ENCODE data around the gene COX4I1. TPM values are rescaled to one million over a fixed set of nuclear protein-coding genes. Genes with fewer than 3 reads are reported as not detected.

Gene COX4I1
- total RNA-seq, 1 experiment from 2014 or later = 429 TPM

DNA sequence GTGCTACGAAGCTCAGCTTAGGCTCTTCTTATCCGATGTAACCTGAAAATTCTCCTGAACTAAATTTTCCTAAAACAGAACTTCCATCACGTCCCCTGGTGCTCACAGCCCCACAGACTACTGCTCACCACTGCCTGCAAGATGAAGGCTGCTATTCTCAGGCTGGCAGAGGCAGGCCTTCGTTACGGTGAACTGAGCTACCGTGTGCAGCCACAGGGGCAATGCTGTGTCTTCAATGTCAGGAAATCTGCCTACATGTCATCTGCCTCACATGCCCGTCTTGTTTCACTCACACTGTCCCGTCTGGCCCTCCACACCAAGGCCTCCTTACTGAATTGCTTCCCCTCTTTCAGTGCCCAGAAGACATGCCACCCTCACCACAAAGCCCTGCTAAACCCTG is 16.1 kb upstream of the COX4I1 start:
- POLR2A ChIA-PET = no interaction called here
- CTCF ChIA-PET = no interaction called here
- H3K4me1 ChIP-seq (ENCODE audit: control insufficient read depth, insufficient read depth, low read length) = no peaks in the 10 kb centered on the region
- in situ Hi-C loops (cut with HindIII; ENCODE audit: low pct_unique_long_range_greater_than_20kb, low sequenced_read_pairs) (no loop called here), intact Hi-C loops (cut with micrococcal nuclease; ENCODE audit: unreplicated experiment) (no loop called here)
- H3K27me3 ChIP-seq (ENCODE audit: control insufficient read depth, insufficient read depth, low read length) = no peaks in the 10 kb centered on the region
- H3K27ac ChIP-seq (ENCODE audit: low read length) = no peak overlapping the region
- no peak overlapping the region for H3K4me3 ChIP-seq (ENCODE audit: low read depth in 2 of 2, low read length in 2 of 2)
- H3K9me3 ChIP-seq (ENCODE audit: control insufficient read depth, insufficient read depth, low read depth, low read length) = no peaks in the 10 kb centered on the region
- TF ChIP-seq TCF7L2 (IDR thresholded peaks at IDR 0.05; ENCODE audit: low read depth, low read length) = no peak
- TF ChIP-seq SIN3A (IDR thresholded peaks at IDR 0.05; ENCODE audit: borderline replicate concordance, insufficient read depth, low read depth, low read length) = no peak
- TF ChIP-seq POLR2AphosphoS5 (IDR thresholded peaks at IDR 0.05; ENCODE audit: low read depth, low read length) = no peak
- TF ChIP-seq, protein P1, sequence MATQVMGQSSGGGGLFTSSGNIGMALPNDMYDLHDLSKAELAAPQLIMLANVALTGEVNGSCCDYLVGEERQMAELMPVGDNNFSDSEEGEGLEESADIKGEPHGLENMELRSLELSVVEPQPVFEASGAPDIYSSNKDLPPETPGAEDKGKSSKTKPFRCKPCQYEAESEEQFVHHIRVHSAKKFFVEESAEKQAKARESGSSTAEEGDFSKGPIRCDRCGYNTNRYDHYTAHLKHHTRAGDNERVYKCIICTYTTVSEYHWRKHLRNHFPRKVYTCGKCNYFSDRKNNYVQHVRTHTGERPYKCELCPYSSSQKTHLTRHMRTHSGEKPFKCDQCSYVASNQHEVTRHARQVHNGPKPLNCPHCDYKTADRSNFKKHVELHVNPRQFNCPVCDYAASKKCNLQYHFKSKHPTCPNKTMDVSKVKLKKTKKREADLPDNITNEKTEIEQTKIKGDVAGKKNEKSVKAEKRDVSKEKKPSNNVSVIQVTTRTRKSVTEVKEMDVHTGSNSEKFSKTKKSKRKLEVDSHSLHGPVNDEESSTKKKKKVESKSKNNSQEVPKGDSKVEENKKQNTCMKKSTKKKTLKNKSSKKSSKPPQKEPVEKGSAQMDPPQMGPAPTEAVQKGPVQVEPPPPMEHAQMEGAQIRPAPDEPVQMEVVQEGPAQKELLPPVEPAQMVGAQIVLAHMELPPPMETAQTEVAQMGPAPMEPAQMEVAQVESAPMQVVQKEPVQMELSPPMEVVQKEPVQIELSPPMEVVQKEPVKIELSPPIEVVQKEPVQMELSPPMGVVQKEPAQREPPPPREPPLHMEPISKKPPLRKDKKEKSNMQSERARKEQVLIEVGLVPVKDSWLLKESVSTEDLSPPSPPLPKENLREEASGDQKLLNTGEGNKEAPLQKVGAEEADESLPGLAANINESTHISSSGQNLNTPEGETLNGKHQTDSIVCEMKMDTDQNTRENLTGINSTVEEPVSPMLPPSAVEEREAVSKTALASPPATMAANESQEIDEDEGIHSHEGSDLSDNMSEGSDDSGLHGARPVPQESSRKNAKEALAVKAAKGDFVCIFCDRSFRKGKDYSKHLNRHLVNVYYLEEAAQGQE (IDR thresholded peaks at IDR 0.05; ENCODE audit: insufficient read depth in 1 of 2, low read depth in 2 of 2, low read length in 1 of 2) = no peak
- TF ChIP-seq, protein P2, sequence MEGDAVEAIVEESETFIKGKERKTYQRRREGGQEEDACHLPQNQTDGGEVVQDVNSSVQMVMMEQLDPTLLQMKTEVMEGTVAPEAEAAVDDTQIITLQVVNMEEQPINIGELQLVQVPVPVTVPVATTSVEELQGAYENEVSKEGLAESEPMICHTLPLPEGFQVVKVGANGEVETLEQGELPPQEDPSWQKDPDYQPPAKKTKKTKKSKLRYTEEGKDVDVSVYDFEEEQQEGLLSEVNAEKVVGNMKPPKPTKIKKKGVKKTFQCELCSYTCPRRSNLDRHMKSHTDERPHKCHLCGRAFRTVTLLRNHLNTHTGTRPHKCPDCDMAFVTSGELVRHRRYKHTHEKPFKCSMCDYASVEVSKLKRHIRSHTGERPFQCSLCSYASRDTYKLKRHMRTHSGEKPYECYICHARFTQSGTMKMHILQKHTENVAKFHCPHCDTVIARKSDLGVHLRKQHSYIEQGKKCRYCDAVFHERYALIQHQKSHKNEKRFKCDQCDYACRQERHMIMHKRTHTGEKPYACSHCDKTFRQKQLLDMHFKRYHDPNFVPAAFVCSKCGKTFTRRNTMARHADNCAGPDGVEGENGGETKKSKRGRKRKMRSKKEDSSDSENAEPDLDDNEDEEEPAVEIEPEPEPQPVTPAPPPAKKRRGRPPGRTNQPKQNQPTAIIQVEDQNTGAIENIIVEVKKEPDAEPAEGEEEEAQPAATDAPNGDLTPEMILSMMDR (IDR thresholded peaks at IDR 0.05) = no peak
- BruUV-seq (replicated peaks) = no TSS peak
- peaks cover 3% of the 10 kb centered on the region; the same call in 1 of the 2 replicates for H3K36me3 ChIP-seq (ENCODE audit: control insufficient read depth, insufficient read depth, low read length)
- no peak for ATAC-seq
- DNase-seq (ENCODE audit: low read depth, low spot score) = no peak

DNA sequence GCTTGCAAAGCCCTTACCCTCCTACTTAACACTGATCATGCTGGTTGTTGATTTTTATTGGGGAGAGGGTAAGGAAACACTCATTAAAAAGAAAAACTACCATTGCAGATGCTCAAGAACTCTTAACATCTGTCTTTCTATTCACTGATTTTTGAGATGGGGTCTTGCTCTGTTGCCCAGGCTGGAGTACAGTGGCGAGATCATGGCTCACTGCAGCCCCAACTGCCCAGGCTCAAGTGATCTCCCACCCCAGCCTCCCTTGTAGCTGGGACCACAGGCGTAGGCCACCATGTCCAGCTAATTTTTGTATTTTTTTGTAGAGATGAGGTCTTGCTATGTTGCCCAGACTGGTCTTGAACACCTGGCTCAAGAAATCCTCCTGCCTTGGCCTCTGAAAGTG is 14.7 kb upstream of the COX4I1 start:
- ChIA-PET POLR2A (no interaction called here), CTCF (no interaction called here)

More for the DNA sequence above, 14.7 kb upstream of the COX4I1 start:
- Histone ChIP-seq H3K9me3 (ENCODE audit: control insufficient read depth, insufficient read depth, low read depth, low read length) (no peaks in the 10 kb centered on the region), H3K36me3 (ENCODE audit: control insufficient read depth, insufficient read depth, low read length) (no peaks in the 10 kb centered on the region; the same call in 1 of the 2 replicates), H3K27me3 (ENCODE audit: control insufficient read depth, insufficient read depth, low read length) (no peaks in the 10 kb centered on the region), H3K27ac (ENCODE audit: low read length) (no peak overlapping the region), H3K4me3 (ENCODE audit: low read depth in 2 of 2, low read length in 2 of 2) (no peak overlapping the region), H3K4me1 (ENCODE audit: control insufficient read depth, insufficient read depth, low read length) (no peaks in the 10 kb centered on the region)
- BruUV-seq (replicated peaks) = no TSS peak
- ATAC-seq (no peak), DNase-seq (ENCODE audit: low read depth, low spot score) (no peak)
- in situ Hi-C loops (cut with HindIII; ENCODE audit: low pct_unique_long_range_greater_than_20kb, low sequenced_read_pairs) = no loop called here
- intact Hi-C loops (cut with micrococcal nuclease; ENCODE audit: unreplicated experiment) = no loop called here
- TF ChIP-seq, protein P2 (IDR thresholded peaks at IDR 0.05) = no peak
- TF ChIP-seq, protein P1 (IDR thresholded peaks at IDR 0.05; ENCODE audit: insufficient read depth in 1 of 2, low read depth in 2 of 2, low read length in 1 of 2) = no peak
- TF ChIP-seq TCF7L2 (IDR thresholded peaks at IDR 0.05; ENCODE audit: low read depth, low read length) (no peak), SIN3A (IDR thresholded peaks at IDR 0.05; ENCODE audit: borderline replicate concordance, insufficient read depth, low read depth, low read length) (no peak), POLR2AphosphoS5 (IDR thresholded peaks at IDR 0.05; ENCODE audit: low read depth, low read length) (no peak)
